Measurements from ENCODE around the gene INF2.

The INF2 gene

DNA sequence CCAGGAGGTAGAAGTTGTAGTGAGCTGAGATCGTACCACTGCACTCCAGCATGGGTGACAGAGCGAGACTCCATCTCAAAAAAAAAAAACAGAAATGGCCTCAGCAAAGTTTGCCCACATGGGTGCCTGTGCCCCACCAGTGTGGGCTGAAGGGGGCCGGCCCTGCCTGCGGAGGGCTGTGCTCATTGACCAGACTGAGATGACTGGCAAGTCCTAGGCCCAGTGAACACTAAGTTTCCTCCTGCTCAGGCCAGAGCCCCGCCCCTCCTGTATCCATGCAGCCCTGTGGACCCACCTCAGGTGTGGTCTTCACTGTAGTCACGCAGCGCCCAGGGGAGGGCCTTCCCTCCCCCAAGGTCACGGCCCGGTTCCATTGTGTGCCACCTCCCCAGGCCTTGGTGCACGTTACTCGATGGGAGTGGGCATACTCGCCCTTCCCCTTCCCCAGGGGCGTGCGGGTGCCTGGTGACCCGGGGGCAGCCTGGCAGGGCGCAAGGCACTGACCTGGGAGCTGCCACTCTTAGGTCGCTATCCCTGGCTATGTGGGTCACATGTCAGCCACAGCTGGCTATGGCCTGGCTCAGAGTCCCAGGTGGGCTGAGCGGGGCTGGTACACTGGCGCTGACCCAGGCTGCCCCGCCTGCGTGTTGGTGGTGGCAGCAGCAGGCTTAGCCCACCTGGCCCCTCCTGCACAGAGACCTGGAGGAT, 16.1 kb downstream of the INF2 start:
- DNase-seq (ENCODE audit: extremely low read depth, low read depth) = no peak

DNA sequence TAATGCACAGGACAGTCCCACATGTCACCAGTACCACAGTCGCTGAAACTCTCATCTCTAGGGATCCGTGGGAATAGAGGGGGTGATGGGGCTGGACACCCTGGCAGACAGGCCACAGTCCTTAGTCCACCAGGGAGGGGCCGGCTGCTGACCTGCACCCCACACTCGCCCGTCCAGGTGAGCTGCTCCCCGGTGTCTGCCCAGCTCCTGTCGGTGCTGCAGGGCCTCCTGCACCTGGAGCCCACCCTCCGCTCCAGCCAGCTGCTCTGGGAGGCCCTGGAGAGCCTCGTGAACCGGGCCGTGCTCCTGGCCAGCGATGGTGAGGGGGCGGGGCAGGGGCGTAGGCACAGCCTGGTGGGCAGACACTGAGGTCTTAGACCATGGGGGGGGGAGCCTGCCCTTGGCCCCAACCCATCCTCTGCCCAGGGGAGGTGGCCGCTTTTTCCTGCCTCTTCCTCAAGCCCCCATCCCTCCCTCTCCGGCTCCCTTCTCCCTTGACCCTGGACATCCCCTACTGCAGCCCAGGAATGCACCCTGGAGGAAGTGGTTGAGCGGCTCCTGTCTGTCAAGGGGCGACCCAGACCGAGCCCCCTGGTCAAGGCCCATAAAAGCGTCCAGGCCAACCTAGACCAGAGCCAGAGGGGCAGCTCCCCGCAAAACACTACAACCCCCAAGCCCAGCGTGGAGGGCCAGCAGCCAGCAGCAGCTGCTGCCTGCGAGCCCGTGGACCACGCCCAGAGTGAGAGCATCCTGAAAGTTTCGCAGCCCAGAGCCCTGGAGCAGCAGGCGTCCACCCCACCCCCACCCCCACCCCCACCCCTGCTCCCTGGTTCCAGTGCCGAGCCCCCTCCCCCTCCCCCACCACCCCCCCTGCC, 17.6 kb downstream of the INF2 start:
- TF ChIP-seq, protein P1, sequence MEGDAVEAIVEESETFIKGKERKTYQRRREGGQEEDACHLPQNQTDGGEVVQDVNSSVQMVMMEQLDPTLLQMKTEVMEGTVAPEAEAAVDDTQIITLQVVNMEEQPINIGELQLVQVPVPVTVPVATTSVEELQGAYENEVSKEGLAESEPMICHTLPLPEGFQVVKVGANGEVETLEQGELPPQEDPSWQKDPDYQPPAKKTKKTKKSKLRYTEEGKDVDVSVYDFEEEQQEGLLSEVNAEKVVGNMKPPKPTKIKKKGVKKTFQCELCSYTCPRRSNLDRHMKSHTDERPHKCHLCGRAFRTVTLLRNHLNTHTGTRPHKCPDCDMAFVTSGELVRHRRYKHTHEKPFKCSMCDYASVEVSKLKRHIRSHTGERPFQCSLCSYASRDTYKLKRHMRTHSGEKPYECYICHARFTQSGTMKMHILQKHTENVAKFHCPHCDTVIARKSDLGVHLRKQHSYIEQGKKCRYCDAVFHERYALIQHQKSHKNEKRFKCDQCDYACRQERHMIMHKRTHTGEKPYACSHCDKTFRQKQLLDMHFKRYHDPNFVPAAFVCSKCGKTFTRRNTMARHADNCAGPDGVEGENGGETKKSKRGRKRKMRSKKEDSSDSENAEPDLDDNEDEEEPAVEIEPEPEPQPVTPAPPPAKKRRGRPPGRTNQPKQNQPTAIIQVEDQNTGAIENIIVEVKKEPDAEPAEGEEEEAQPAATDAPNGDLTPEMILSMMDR (IDR thresholded peaks at IDR 0.05; ENCODE audit: low read depth, low read length) = no peak
- no peak for DNase-seq (ENCODE audit: extremely low read depth, low read depth)

More for the DNA sequence above, 16.1 kb downstream of the INF2 start:
- TF ChIP-seq, protein P1 (IDR thresholded peaks at IDR 0.05; ENCODE audit: low read depth, low read length) = no peak

DNA sequence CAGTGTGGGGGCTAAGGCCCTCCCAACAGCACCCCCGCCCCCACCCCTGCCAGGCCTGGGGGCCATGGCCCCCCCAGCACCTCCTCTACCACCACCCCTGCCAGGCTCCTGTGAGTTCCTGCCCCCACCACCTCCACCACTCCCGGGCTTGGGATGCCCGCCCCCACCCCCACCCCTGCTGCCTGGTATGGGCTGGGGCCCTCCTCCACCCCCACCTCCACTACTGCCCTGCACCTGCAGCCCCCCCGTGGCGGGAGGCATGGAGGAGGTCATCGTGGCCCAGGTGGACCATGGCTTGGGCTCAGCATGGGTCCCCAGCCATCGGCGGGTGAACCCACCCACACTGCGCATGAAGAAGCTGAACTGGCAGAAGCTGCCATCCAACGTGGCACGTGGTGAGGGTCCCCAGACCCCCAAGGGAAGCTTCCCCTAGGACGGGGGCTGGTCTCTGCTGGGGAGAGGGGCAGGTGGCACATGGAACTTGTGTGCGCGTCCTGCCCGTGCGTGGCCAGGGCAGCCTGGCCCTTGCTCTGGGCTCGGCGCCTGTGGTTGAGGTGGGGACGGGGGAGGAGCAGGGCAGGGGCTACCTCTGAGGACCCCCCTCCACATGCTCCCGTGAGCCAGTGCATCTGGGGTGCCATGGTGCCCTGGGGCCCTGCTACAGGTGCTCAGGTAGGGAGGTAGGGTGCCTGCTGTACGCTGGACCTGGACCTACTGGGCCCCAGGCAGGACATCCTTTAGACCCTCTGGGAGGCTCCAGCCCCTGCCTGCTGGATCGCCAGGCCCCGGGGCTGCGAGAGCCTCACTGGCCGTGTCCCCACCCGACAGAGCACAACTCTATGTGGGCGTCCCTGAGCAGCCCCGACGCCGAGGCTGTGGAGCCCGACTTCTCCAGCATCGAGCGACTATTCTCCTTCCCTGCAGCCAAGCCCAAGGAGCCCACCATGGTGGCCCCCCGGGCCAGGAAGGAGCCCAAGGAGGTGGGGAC, 18.5 kb downstream of the INF2 start:
- DNase-seq (ENCODE audit: extremely low read depth, low read depth) = no peak
- TF ChIP-seq, protein P1 (IDR thresholded peaks at IDR 0.05; ENCODE audit: low read depth, low read length) = no peak

DNA sequence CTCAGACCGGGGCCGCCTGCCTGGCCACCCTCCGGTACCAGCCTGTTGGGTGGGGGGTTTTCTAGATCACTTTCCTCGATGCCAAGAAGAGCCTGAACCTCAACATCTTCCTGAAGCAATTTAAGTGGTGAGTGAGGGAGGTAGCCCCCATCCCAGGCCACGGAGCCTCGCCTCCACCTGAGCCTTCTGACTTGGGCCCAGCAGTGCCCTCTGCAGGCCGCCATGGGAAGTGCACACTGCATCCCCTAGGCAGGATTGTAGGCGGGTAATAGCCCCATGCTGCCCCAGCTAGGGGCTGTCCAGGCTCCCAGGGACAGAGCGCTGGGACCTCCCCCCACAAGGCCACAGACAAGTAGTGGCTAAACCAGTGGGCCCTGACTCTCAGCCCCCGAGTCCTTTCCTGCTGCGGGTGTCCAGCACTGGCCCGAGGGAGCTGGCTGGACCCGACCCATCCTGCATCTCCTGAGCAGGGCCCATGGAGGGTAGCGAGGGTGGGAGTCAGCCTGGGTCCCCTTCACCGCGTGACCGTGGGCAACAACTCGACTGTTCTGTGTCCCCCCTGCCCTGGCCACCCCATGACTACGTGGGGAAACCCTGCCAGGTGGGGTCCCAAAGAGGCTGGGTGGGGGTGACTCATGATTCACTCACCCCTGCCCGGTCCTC, 19.3 kb downstream of the INF2 start:
- TF ChIP-seq, protein P1 (IDR thresholded peaks at IDR 0.05; ENCODE audit: low read depth, low read length) = peak; percentile 99
- no peak for DNase-seq (ENCODE audit: extremely low read depth, low read depth)

DNA sequence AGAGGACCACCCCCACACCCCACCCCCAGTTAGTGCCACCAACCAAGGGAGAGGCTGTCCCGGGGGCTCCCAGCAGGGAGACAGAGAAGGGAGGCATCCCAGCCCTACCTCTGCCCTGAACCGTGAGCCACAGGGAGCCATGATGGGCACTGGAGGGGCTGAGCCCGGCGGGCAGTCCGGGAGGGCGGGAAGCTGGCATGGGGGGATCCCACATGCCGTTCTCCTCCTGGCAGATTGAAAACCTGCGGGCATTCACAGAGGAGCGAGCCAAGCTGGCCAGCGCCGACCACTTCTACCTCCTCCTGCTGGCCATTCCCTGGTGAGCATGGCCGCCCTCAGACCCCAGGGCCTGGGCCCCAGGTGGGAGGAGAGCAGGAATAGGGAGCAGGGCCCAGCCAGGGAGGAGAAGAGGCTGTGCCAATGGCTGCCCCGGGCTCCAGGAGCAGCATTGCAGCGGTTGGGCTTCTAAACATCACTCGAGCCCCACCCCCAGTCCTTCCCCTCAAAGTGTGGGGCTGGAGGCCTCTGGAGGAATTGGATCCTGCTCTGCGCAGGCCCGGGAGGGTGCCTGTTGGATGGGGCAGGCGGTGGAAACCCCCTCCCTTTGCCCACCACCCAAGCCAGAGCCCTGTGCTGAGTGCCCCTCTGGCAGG, 20.1 kb downstream of the INF2 start:
- TF ChIP-seq, protein P1 (IDR thresholded peaks at IDR 0.05; ENCODE audit: low read depth, low read length) = no peak; the same call in 1 of the 2 replicates

DNA sequence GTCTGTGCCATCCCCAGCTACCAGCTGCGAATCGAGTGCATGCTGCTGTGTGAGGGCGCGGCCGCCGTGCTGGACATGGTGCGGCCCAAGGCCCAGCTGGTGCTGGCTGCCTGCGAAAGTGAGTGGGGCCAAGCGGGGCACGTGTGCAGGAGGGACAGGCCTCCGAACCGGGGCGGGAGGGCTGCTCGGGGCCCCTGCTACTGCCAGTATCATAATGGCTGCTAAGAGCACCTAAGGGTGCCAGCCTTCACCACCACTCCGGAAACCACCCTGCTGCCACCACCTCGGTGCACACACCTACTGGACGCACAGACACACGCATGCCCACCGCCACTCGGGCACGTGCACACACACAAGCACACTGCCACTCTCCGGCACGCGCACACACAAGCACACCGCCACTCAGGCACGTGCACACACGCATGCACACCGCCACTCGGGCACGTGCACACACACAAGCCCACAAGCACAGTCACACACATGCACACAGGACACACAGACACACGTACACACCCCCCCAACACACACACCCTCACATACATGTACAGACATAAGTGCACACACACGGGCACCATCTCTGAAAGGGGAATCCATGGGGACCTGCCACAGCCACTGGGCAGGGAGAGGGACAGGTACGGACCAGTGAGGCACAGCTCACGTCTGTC, 20.8 kb downstream of the INF2 start:
- TF ChIP-seq, protein P1 (IDR thresholded peaks at IDR 0.05; ENCODE audit: low read depth, low read length) = no peak
- DNase-seq (ENCODE audit: extremely low read depth, low read depth) = no peak

More for the DNA sequence above, 20.1 kb downstream of the INF2 start:
- DNase-seq (ENCODE audit: extremely low read depth, low read depth) = no peak
